HCT116 (cell line): Measurements from ENCODE around the gene SDK1.

Experiments
- ATF3 ChIP-seq: IDR thresholded peaks from 2 replicates; pipeline ENCODE4 v1.6.1; 2012
- CEBPB ChIP-seq: IDR thresholded peaks from 2 replicates; pipeline ENCODE4 v1.6.1; 2012; ENCODE audit warnings: low read depth
- EGR1 ChIP-seq: IDR thresholded peaks from 2 replicates; pipeline ENCODE4 v1.6.1; 2012; ENCODE audit warnings: low read depth
- JUND ChIP-seq: IDR thresholded peaks from 2 replicates; pipeline ENCODE4 v1.6.1; 2012
- POLR2A ChIP-seq: IDR thresholded peaks from 2 replicates; pipeline ENCODE4 v1.7.0; 2011; ENCODE audit warnings: borderline replicate concordance; ENCODE audit not compliant: insufficient read depth, insufficient read length; ENCODE audit errors: extremely low read depth
- POLR2AphosphoS5 ChIP-seq: IDR thresholded peaks from 2 replicates; pipeline ENCODE4 v1.6.1; 2011; ENCODE audit warnings: mild to moderate bottlenecking, low read depth, low read length, moderate library complexity
- ZFX ChIP-seq: fragments of 450-650 bp; IDR thresholded peaks from 2 replicates; pipeline ENCODE4 v1.6.1; 2017
- ZNF274 ChIP-seq: fragments of 200-500 bp; sonication (Bioruptor generic); IDR thresholded peaks from 2 replicates; pipeline ENCODE4 v1.6.1; 2014; ENCODE audit warnings: mild to moderate bottlenecking, low read depth, low read length, inconsistent platforms
- TF ChIP-seq, protein P1 (sequence below), 3 experiments: fragments of 200-600 bp in 1 of 3; sonication (generic) in 1 of 3; IDR thresholded peaks in 2 of 3; conservative IDR thresholded peaks in 1 of 3; 2 replicates each; pipeline ENCODE4 v1.5.1; 2012 to 2017; ENCODE audit warnings: low read depth in 2 of 3, low read length in 2 of 3, antibody characterized with exemption in 1 of 3, borderline replicate concordance in 1 of 3, control low read depth in 1 of 3, mild to moderate bottlenecking in 1 of 3, mixed read lengths in 1 of 3, mixed run types in 1 of 3, moderate library complexity in 1 of 3; ENCODE audit not compliant: insufficient read depth in 1 of 3
- TF ChIP-seq, protein P2 (sequence below): IDR thresholded peaks from 2 replicates; pipeline ENCODE4 v1.6.1; 2012
- TF ChIP-seq, protein P3 (sequence below): IDR thresholded peaks from 2 replicates; pipeline ENCODE4 v1.6.1; 2012; ENCODE audit warnings: low read depth
- TF ChIP-seq, protein P4 (sequence below): IDR thresholded peaks from 2 replicates; pipeline ENCODE4 v1.6.1; 2011; ENCODE audit warnings: mild to moderate bottlenecking, low read length, moderate library complexity; ENCODE audit not compliant: insufficient replicate concordance; ENCODE audit errors: extremely low read depth

DNA sequence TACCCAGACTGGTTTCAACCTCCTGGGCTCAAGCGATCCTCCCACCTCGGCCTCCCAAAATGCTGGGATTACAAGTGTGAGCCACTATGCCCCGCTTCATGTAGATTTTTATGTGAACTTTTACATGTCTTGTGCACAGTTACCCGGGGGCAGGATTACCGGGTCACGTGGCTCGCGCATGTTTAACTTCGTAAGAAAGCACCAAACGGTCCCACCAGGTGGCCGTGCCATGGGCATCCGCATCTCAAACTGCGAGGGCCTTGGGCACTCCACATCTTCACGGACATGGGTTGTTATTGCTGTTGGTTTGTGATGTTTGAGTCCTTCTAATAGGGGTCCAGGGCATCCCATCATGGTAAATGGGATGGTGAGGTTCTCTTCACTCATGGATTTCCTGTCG lies 744.4 kb downstream of the SDK1 start:
- no peak for TF ChIP-seq POLR2A
- no peak for TF ChIP-seq ZFX
- TF ChIP-seq ZNF274, result no peak
- TF ChIP-seq, protein P1, sequence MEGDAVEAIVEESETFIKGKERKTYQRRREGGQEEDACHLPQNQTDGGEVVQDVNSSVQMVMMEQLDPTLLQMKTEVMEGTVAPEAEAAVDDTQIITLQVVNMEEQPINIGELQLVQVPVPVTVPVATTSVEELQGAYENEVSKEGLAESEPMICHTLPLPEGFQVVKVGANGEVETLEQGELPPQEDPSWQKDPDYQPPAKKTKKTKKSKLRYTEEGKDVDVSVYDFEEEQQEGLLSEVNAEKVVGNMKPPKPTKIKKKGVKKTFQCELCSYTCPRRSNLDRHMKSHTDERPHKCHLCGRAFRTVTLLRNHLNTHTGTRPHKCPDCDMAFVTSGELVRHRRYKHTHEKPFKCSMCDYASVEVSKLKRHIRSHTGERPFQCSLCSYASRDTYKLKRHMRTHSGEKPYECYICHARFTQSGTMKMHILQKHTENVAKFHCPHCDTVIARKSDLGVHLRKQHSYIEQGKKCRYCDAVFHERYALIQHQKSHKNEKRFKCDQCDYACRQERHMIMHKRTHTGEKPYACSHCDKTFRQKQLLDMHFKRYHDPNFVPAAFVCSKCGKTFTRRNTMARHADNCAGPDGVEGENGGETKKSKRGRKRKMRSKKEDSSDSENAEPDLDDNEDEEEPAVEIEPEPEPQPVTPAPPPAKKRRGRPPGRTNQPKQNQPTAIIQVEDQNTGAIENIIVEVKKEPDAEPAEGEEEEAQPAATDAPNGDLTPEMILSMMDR (IDR thresholded peaks at IDR 0.05 in 2 of 3, conservative IDR thresholded peaks at IDR 0.05 in 1 of 3; ENCODE audit: borderline replicate concordance in 1 of 3, insufficient read depth in 1 of 3, low read depth in 2 of 3, low read length in 2 of 3), result no peak
- TF ChIP-seq, protein P2, sequence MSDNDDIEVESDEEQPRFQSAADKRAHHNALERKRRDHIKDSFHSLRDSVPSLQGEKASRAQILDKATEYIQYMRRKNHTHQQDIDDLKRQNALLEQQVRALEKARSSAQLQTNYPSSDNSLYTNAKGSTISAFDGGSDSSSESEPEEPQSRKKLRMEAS, result no peak
- TF ChIP-seq CEBPB, result no peak
- no peak for TF ChIP-seq POLR2AphosphoS5
- TF ChIP-seq, protein P3, sequence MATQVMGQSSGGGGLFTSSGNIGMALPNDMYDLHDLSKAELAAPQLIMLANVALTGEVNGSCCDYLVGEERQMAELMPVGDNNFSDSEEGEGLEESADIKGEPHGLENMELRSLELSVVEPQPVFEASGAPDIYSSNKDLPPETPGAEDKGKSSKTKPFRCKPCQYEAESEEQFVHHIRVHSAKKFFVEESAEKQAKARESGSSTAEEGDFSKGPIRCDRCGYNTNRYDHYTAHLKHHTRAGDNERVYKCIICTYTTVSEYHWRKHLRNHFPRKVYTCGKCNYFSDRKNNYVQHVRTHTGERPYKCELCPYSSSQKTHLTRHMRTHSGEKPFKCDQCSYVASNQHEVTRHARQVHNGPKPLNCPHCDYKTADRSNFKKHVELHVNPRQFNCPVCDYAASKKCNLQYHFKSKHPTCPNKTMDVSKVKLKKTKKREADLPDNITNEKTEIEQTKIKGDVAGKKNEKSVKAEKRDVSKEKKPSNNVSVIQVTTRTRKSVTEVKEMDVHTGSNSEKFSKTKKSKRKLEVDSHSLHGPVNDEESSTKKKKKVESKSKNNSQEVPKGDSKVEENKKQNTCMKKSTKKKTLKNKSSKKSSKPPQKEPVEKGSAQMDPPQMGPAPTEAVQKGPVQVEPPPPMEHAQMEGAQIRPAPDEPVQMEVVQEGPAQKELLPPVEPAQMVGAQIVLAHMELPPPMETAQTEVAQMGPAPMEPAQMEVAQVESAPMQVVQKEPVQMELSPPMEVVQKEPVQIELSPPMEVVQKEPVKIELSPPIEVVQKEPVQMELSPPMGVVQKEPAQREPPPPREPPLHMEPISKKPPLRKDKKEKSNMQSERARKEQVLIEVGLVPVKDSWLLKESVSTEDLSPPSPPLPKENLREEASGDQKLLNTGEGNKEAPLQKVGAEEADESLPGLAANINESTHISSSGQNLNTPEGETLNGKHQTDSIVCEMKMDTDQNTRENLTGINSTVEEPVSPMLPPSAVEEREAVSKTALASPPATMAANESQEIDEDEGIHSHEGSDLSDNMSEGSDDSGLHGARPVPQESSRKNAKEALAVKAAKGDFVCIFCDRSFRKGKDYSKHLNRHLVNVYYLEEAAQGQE, result no peak
- TF ChIP-seq, protein P4, sequence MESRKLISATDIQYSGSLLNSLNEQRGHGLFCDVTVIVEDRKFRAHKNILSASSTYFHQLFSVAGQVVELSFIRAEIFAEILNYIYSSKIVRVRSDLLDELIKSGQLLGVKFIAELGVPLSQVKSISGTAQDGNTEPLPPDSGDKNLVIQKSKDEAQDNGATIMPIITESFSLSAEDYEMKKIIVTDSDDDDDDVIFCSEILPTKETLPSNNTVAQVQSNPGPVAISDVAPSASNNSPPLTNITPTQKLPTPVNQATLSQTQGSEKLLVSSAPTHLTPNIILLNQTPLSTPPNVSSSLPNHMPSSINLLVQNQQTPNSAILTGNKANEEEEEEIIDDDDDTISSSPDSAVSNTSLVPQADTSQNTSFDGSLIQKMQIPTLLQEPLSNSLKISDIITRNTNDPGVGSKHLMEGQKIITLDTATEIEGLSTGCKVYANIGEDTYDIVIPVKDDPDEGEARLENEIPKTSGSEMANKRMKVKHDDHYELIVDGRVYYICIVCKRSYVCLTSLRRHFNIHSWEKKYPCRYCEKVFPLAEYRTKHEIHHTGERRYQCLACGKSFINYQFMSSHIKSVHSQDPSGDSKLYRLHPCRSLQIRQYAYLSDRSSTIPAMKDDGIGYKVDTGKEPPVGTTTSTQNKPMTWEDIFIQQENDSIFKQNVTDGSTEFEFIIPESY, result no peak
- TF ChIP-seq JUND, result no peak
- TF ChIP-seq ATF3, result no peak
- TF ChIP-seq EGR1, result no peak
